Neural progenitor cell (in vitro differentiated cells): ENCODE results near the gene NTRK1. TPM values are rescaled to one million over a fixed set of nuclear protein-coding genes. Genes with fewer than 3 reads are reported as not detected.

Experiments
- DNase-seq: peaks from one replicate; pipeline ENCODE4 v3.0.0-alpha.2; 2016; ENCODE audit warnings: low spot score
- H2AFZ ChIP-seq: fragments of 200-600 bp; sonication (generic); replicated peaks from 2 replicates; pipeline ENCODE4 v1.6.1; 2016; ENCODE audit warnings: antibody characterized with exemption
- H3F3A ChIP-seq: fragments of 200-600 bp; sonication (generic); 2 replicates; pipeline ENCODE4 v1.6.1; 2016; ENCODE audit warnings: antibody characterized with exemption, low read depth
- H3K27ac ChIP-seq: fragments of 200-600 bp; sonication (generic); 2 replicates; pipeline ENCODE4 v1.5.1; 2016; ENCODE audit warnings: mild to moderate bottlenecking
- H3K27me3 ChIP-seq: fragments of 200-600 bp; sonication (generic); 2 replicates; pipeline ENCODE4 v1.6.1; 2016; ENCODE audit warnings: mild to moderate bottlenecking, moderate library complexity
- H3K36me3 ChIP-seq: fragments of 200-600 bp; sonication (generic); 2 replicates; pipeline ENCODE4 v1.5.1; 2016
- H3K4me1 ChIP-seq: fragments of 200-600 bp; sonication (generic); 2 replicates; pipeline ENCODE4 v1.6.1; 2016; ENCODE audit warnings: mixed run types
- H3K4me2 ChIP-seq: fragments of 200-600 bp; sonication (generic); 2 replicates; pipeline ENCODE4 v1.6.1; 2016
- H3K4me3 ChIP-seq: fragments of 200-600 bp; sonication (generic); 2 replicates; pipeline ENCODE4 v1.5.1; 2016
- H3K79me2 ChIP-seq: fragments of 200-600 bp; sonication (generic); 2 replicates; pipeline ENCODE4 v1.6.1; 2016; ENCODE audit warnings: low read depth
- H3K9ac ChIP-seq: fragments of 200-600 bp; sonication (generic); 2 replicates; pipeline ENCODE4 v1.6.1; 2016
- H3K9me3 ChIP-seq: fragments of 200-600 bp; sonication (generic); 2 replicates; pipeline ENCODE4 v1.5.1; 2016; ENCODE audit warnings: low read depth
- H4K20me1 ChIP-seq: fragments of 200-600 bp; sonication (generic); 2 replicates; pipeline ENCODE4 v1.6.1; 2016; ENCODE audit warnings: low read depth
- H3K27ac Mint-ChIP-seq: 3 replicates; pipeline ENCODE4 v1.8.0; 2021; ENCODE audit warnings: mixed read lengths
- H3K27me3 Mint-ChIP-seq: 2 replicates; pipeline ENCODE4 v1.8.0; 2022; ENCODE audit warnings: low read depth, mild to moderate bottlenecking, inconsistent platforms, moderate library complexity, mixed read lengths; ENCODE audit not compliant: insufficient read depth
- H3K36me3 Mint-ChIP-seq: 3 replicates; pipeline ENCODE4 v1.8.0; 2021; ENCODE audit warnings: mixed read lengths
- H3K4me1 Mint-ChIP-seq: 3 replicates; pipeline ENCODE4 v1.8.0; 2021; ENCODE audit warnings: mixed read lengths
- H3K4me3 Mint-ChIP-seq: 3 replicates; pipeline ENCODE4 v1.8.0; 2021; ENCODE audit warnings: mild to moderate bottlenecking, moderate library complexity, mixed read lengths
- H3K9me3 Mint-ChIP-seq: 3 replicates; pipeline ENCODE4 v1.8.0; 2020; ENCODE audit warnings: mixed read lengths
- CTCF ChIP-seq: fragments of 200-600 bp; sonication (generic); IDR thresholded peaks from 2 replicates; pipeline ENCODE4 v1.5.1; 2017; ENCODE audit warnings: antibody characterized with exemption, mild to moderate bottlenecking
- EZH2 ChIP-seq: fragments of 200-600 bp; sonication (generic); IDR thresholded peaks from 2 replicates; pipeline ENCODE4 v1.6.1; 2017; ENCODE audit warnings: antibody characterized with exemption, mild to moderate bottlenecking, moderate library complexity
- EZH2phosphoT487 ChIP-seq: fragments of 200-600 bp; sonication (generic); IDR thresholded peaks from 2 replicates; pipeline ENCODE4 v1.6.1; 2017; ENCODE audit warnings: antibody characterized with exemption
- total RNA-seq: library from RNA; depleted of rRNA; stranded (reverse); fragments of >200 nt; gene quantifications from 2 replicates; pipeline ENCODE4 v1.2.3, GENCODE V29; 2015; ENCODE audit warnings: low replicate concordance

Gene NTRK1
- total RNA-seq, 1 donor from 2014 or later: not detected

- Mint-ChIP-seq H3K27ac (no peak overlapping the region), H3K27me3 (peaks cover 55% of the 10 kb centered on the region), H3K4me1 (peaks cover 35% of the 10 kb centered on the region), H3K36me3 (no peaks in the 10 kb centered on the region), H3K4me3 (peak overlapping the region; percentile 87), H3K9me3 (no peaks in the 10 kb centered on the region)
- peak overlapping the region; percentile 88 for H3K4me2 ChIP-seq
- H3F3A ChIP-seq: peaks cover 27% of the 10 kb centered on the region
- no peaks in the 10 kb centered on the region for H3K9me3 ChIP-seq
- peak; percentile 56 for DNase-seq
- peaks cover 100% of the 10 kb centered on the region for H3K27me3 ChIP-seq
- H3K79me2 ChIP-seq: no peaks in the 10 kb centered on the region
- peak overlapping the region; percentile 52 for H3K4me3 ChIP-seq
- H3K36me3 ChIP-seq: no peaks in the 10 kb centered on the region
- peaks cover 16% of the 10 kb centered on the region for H4K20me1 ChIP-seq
- H3K9ac ChIP-seq: no peak overlapping the region
- peaks cover 19% of the 10 kb centered on the region for H3K4me1 ChIP-seq
- H3K27ac ChIP-seq: no peak overlapping the region
- TF ChIP-seq EZH2phosphoT487 (no peak), EZH2 (no peak), CTCF (no peak)
- H2AFZ ChIP-seq: peak overlapping the region; percentile 28
Measured at GRCh38 chr1:156859523-156860112, 1.0 kb upstream of the NTRK1 start.

- Mint-ChIP-seq H3K27me3 (peaks cover 56% of the 10 kb centered on the region), H3K9me3 (no peaks in the 10 kb centered on the region), H3K4me1 (peaks cover 36% of the 10 kb centered on the region), H3K27ac (no peak overlapping the region), H3K4me3 (peak overlapping the region; percentile 87), H3K36me3 (no peaks in the 10 kb centered on the region)
- Histone ChIP-seq H3K27me3 (peaks cover 100% of the 10 kb centered on the region), H4K20me1 (peaks cover 16% of the 10 kb centered on the region), H3K4me3 (peak overlapping the region; percentile 52), H3K4me2 (peak overlapping the region; percentile 88), H3K4me1 (peaks cover 19% of the 10 kb centered on the region), H3K27ac (no peak overlapping the region), H3K36me3 (no peaks in the 10 kb centered on the region), H3F3A (peaks cover 30% of the 10 kb centered on the region), H2AFZ (peak overlapping the region; percentile 86), H3K9me3 (no peaks in the 10 kb centered on the region), H3K79me2 (no peaks in the 10 kb centered on the region), H3K9ac (no peak overlapping the region)
- peak; percentile 88 for DNase-seq
- TF ChIP-seq EZH2phosphoT487 (no peak), EZH2 (no peak), CTCF (peak; percentile 81)
Measured at GRCh38 chr1:156860113-156860627, 495 bp upstream of the NTRK1 start.

- Mint-ChIP-seq H3K4me1 (peaks cover 57% of the 10 kb centered on the region), H3K9me3 (no peaks in the 10 kb centered on the region), H3K27me3 (peaks cover 61% of the 10 kb centered on the region), H3K4me3 (no peak overlapping the region), H3K36me3 (no peaks in the 10 kb centered on the region), H3K27ac (no peak overlapping the region)
- H3K36me3 ChIP-seq: no peaks in the 10 kb centered on the region
- no peak overlapping the region for H3K4me2 ChIP-seq
- TF ChIP-seq EZH2 (no peak), CTCF (no peak)
- peaks cover 29% of the 10 kb centered on the region for H3K4me1 ChIP-seq
- no peaks in the 10 kb centered on the region for H3K9me3 ChIP-seq
- peaks cover 16% of the 10 kb centered on the region for H4K20me1 ChIP-seq
- H3K27me3 ChIP-seq: peaks cover 85% of the 10 kb centered on the region
- H2AFZ ChIP-seq: no peak overlapping the region
- DNase-seq: no peak
- no peak overlapping the region for H3K27ac ChIP-seq
- H3K79me2 ChIP-seq: no peaks in the 10 kb centered on the region
- peaks cover 32% of the 10 kb centered on the region for H3F3A ChIP-seq
- no peak overlapping the region for H3K9ac ChIP-seq
- H3K4me3 ChIP-seq: no peak overlapping the region
Measured at GRCh38 chr1:156862584-156862983, 1.9 kb downstream of the NTRK1 start.
